HEK293 (cell line): ENCODE data around the gene ACAD8.

Source experiments
- CTCF ChIA-PET: fragments of 350-600 bp; formaldehyde crosslinking; extraction: SDS; loops from one replicate; lab custom pipeline; 2021; ENCODE audit warnings: antibody characterized with exemption; lab: Yijun Ruan, JAX
- POLR2A ChIA-PET: fragments of 300-600 bp; formaldehyde crosslinking; extraction: SDS; loops from one replicate; lab custom pipeline; 2020; ENCODE audit warnings: antibody characterized with exemption, inconsistent platforms; lab: Yijun Ruan, JAX
- H3K27ac ChIP-seq: fragments of 200-500 bp; sonication (Bioruptor generic); 2 replicates; pipeline ENCODE4 v1.5.1; 2014; ENCODE audit warnings: low read depth, low read length, control low read depth, inconsistent platforms; ENCODE audit errors: extremely low read depth
- H3K36me3 ChIP-seq, 2 experiments: fragments of 200-500 bp in 1 of 2; sonication (Bioruptor generic) in 1 of 2; 1 replicate in 1 of 2; 2 replicates in 1 of 2; pipeline ENCODE4 v1.5.1; 2014 to 2017; ENCODE audit warnings: inconsistent platforms in 2 of 2, low read length in 2 of 2; ENCODE audit not compliant: control insufficient read depth in 2 of 2, insufficient read depth in 1 of 2
- H3K4me1 ChIP-seq: fragments of 200-500 bp; sonication (Bioruptor generic); 2 replicates; pipeline ENCODE4 v1.5.1; 2014; ENCODE audit warnings: mild to moderate bottlenecking, low read length, inconsistent platforms; ENCODE audit not compliant: control insufficient read depth, insufficient read depth
- H3K4me3 ChIP-seq: 2 replicates; pipeline ENCODE4 v1.5.1; 2011; ENCODE audit warnings: low read depth, mild to moderate bottlenecking, control low read depth, low read length, moderate library complexity
- H3K9me3 ChIP-seq: fragments of 200-500 bp; sonication (Bioruptor generic); 2 replicates; pipeline ENCODE4 v1.5.1; 2014; ENCODE audit warnings: low read depth, low read length, inconsistent platforms; ENCODE audit not compliant: control insufficient read depth, insufficient read depth
- KLF16 ChIP-seq: fragments of 450-650 bp; formaldehyde crosslinking; IDR thresholded peaks from 2 replicates; pipeline ENCODE4 v1.5.1; 2017; ENCODE audit warnings: missing biosample characterization, missing genetic modification characterization
- KLF7 ChIP-seq: fragments of 450-650 bp; formaldehyde crosslinking; IDR thresholded peaks from 2 replicates; pipeline ENCODE4 v1.5.1; 2016; ENCODE audit warnings: missing biosample characterization, missing genetic modification characterization, borderline replicate concordance
- KLF9 ChIP-seq: fragments of 450-650 bp; formaldehyde crosslinking; IDR thresholded peaks from 2 replicates; pipeline ENCODE4 v1.5.1; 2016; ENCODE audit warnings: missing biosample characterization, missing genetic modification characterization, low read depth
- MYNN ChIP-seq: fragments of 450-650 bp; formaldehyde crosslinking; IDR thresholded peaks from 2 replicates; pipeline ENCODE4 v1.5.1; 2016; ENCODE audit warnings: missing biosample characterization, missing genetic modification characterization, borderline replicate concordance
- MZF1 ChIP-seq: fragments of 450-650 bp; formaldehyde crosslinking; IDR thresholded peaks from 2 replicates; pipeline ENCODE4 v1.5.1; 2017; ENCODE audit warnings: missing biosample characterization, missing genetic modification characterization, borderline replicate concordance
- PRDM6 ChIP-seq: fragments of 450-650 bp; formaldehyde crosslinking; IDR thresholded peaks from 2 replicates; pipeline ENCODE4 v1.5.1; 2017; ENCODE audit warnings: missing biosample characterization, missing genetic modification characterization
- SP2 ChIP-seq: fragments of 450-650 bp; formaldehyde crosslinking; IDR thresholded peaks from 2 replicates; pipeline ENCODE4 v1.5.1; 2016; ENCODE audit warnings: missing biosample characterization, missing genetic modification characterization
- ZNF202 ChIP-seq: fragments of 450-650 bp; formaldehyde crosslinking; IDR thresholded peaks from 2 replicates; pipeline ENCODE4 v1.5.1; 2016; ENCODE audit warnings: missing biosample characterization, missing genetic modification characterization, borderline replicate concordance
- ZNF239 ChIP-seq: fragments of 450-650 bp; formaldehyde crosslinking; IDR thresholded peaks from 2 replicates; pipeline ENCODE4 v1.5.1; 2016; ENCODE audit warnings: missing biosample characterization, missing genetic modification characterization
- ZNF24 ChIP-seq: fragments of 450-650 bp; formaldehyde crosslinking; IDR thresholded peaks from 2 replicates; pipeline ENCODE4 v1.5.1; 2016; ENCODE audit warnings: missing biosample characterization, missing genetic modification characterization
- ZNF366 ChIP-seq: fragments of 450-650 bp; formaldehyde crosslinking; conservative IDR thresholded peaks from 2 replicates; pipeline ENCODE4 v1.5.1; 2016; ENCODE audit warnings: missing biosample characterization, missing genetic modification characterization
- ZNF518A ChIP-seq: fragments of 450-650 bp; formaldehyde crosslinking; conservative IDR thresholded peaks from 2 replicates; pipeline ENCODE4 v1.5.1; 2016; ENCODE audit warnings: low read depth, missing biosample characterization, missing genetic modification characterization
- ZNF530 ChIP-seq: fragments of 450-650 bp; formaldehyde crosslinking; IDR thresholded peaks from 2 replicates; pipeline ENCODE4 v1.5.1; 2016; ENCODE audit warnings: low read depth, missing biosample characterization, missing genetic modification characterization
- ZNF548 ChIP-seq: fragments of 450-650 bp; formaldehyde crosslinking; IDR thresholded peaks from 2 replicates; pipeline ENCODE4 v1.5.1; 2016; ENCODE audit warnings: missing biosample characterization, missing genetic modification characterization
- ZNF580 ChIP-seq: fragments of 450-650 bp; formaldehyde crosslinking; IDR thresholded peaks from 2 replicates; pipeline ENCODE4 v1.5.1; 2016; ENCODE audit warnings: missing biosample characterization, missing genetic modification characterization
- ZNF76 ChIP-seq: fragments of 450-650 bp; formaldehyde crosslinking; IDR thresholded peaks from 2 replicates; pipeline ENCODE4; 2016; ENCODE audit warnings: low read depth, missing biosample characterization, missing genetic modification characterization, borderline replicate concordance
- ZNF791 ChIP-seq: fragments of 450-650 bp; formaldehyde crosslinking; IDR thresholded peaks from 2 replicates; pipeline ENCODE4 v1.5.1; 2016; ENCODE audit warnings: missing biosample characterization, missing genetic modification characterization
- TF ChIP-seq, protein P1 (sequence below): fragments of 450-650 bp; IDR thresholded peaks from 2 replicates; pipeline ENCODE4 v1.5.1; 2018; ENCODE audit warnings: missing biosample characterization, mild to moderate bottlenecking, missing genetic modification characterization
- TF ChIP-seq, protein P2 (sequence below): fragments of 450-650 bp; formaldehyde crosslinking; IDR thresholded peaks from 2 replicates; pipeline ENCODE4 v1.5.1; 2016; ENCODE audit warnings: missing biosample characterization, missing genetic modification characterization
- TF ChIP-seq, protein P3 (sequence below): fragments of 450-650 bp; formaldehyde crosslinking; IDR thresholded peaks from 2 replicates; pipeline ENCODE4 v1.5.1; 2016; ENCODE audit warnings: missing biosample characterization, missing genetic modification characterization
- TF ChIP-seq, protein P4 (sequence below): fragments of 450-650 bp; formaldehyde crosslinking; IDR thresholded peaks from 2 replicates; pipeline ENCODE4 v1.5.1; 2016; ENCODE audit warnings: missing biosample characterization, missing genetic modification characterization

Gene ACAD8

GRCh38 chr11:134253188-134253993 lies at the start of gene ACAD8, which contains the start of gene THYN1:
Gene ACAD8 (plus strand): TSS chr11:134253568. CDS start chr11:134253601, 33 bp downstream.
Gene THYN1 (minus strand): TSS chr11:134253352. CDS start chr11:134252882, 470 bp downstream.
- Histone ChIP-seq H3K9me3 (no peaks in the 10 kb centered on the region), H3K36me3 (peaks cover 0 to 43% of the 10 kb centered on the region in 2 experiments; a peak in 1 of 3 replicates), H3K4me1 (no peaks in the 10 kb centered on the region), H3K27ac (peak within 1 kb of the TSS; percentile 53; the same call in 1 of the 2 replicates), H3K4me3 (peak within 1 kb of the TSS; percentile 79)
- POLR2A ChIA-PET, result interaction anchor here (0.6 to 4.0 kb wide), 9 partner anchors 9 to 116 kb away, joined by 3 to 35 read pairs (median 4); partner anchors contain the start of genes NCAPD3 and VPS26B
- CTCF ChIA-PET, result interaction anchor here (0.7 to 0.8 kb wide), 4 partner anchors 9 to 224 kb away, joined by 3 to 4 read pairs (median 3); no protein-coding TSS in a partner anchor
- peak; percentile 97 for TF ChIP-seq ZNF76 (tag by site-specific recombination)
- TF ChIP-seq SP2 (tag by site-specific recombination), result peak; percentile 72
- TF ChIP-seq ZNF239 (tag by site-specific recombination), result no peak
- TF ChIP-seq KLF7 (tag by site-specific recombination), result peak; percentile 82; the same call in 1 of the 2 replicates
- TF ChIP-seq, protein P1, sequence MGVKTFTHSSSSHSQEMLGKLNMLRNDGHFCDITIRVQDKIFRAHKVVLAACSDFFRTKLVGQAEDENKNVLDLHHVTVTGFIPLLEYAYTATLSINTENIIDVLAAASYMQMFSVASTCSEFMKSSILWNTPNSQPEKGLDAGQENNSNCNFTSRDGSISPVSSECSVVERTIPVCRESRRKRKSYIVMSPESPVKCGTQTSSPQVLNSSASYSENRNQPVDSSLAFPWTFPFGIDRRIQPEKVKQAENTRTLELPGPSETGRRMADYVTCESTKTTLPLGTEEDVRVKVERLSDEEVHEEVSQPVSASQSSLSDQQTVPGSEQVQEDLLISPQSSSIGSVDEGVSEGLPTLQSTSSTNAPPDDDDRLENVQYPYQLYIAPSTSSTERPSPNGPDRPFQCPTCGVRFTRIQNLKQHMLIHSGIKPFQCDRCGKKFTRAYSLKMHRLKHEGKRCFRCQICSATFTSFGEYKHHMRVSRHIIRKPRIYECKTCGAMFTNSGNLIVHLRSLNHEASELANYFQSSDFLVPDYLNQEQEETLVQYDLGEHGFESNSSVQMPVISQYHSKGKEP (tag by site-specific recombination), result peak; percentile 96
- no peak for TF ChIP-seq ZNF24 (tag by site-specific recombination)
- TF ChIP-seq, protein P2, sequence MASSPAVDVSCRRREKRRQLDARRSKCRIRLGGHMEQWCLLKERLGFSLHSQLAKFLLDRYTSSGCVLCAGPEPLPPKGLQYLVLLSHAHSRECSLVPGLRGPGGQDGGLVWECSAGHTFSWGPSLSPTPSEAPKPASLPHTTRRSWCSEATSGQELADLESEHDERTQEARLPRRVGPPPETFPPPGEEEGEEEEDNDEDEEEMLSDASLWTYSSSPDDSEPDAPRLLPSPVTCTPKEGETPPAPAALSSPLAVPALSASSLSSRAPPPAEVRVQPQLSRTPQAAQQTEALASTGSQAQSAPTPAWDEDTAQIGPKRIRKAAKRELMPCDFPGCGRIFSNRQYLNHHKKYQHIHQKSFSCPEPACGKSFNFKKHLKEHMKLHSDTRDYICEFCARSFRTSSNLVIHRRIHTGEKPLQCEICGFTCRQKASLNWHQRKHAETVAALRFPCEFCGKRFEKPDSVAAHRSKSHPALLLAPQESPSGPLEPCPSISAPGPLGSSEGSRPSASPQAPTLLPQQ (tag by site-specific recombination), result no peak
- no peak for TF ChIP-seq ZNF530 (tag by site-specific recombination)
- TF ChIP-seq ZNF518A, result no peak
- no peak for TF ChIP-seq ZNF580 (tag by site-specific recombination)
- TF ChIP-seq ZNF366 (tag by site-specific recombination), result peak; percentile 61
- no peak for TF ChIP-seq MZF1 (tag by site-specific recombination)
- TF ChIP-seq, protein P3, sequence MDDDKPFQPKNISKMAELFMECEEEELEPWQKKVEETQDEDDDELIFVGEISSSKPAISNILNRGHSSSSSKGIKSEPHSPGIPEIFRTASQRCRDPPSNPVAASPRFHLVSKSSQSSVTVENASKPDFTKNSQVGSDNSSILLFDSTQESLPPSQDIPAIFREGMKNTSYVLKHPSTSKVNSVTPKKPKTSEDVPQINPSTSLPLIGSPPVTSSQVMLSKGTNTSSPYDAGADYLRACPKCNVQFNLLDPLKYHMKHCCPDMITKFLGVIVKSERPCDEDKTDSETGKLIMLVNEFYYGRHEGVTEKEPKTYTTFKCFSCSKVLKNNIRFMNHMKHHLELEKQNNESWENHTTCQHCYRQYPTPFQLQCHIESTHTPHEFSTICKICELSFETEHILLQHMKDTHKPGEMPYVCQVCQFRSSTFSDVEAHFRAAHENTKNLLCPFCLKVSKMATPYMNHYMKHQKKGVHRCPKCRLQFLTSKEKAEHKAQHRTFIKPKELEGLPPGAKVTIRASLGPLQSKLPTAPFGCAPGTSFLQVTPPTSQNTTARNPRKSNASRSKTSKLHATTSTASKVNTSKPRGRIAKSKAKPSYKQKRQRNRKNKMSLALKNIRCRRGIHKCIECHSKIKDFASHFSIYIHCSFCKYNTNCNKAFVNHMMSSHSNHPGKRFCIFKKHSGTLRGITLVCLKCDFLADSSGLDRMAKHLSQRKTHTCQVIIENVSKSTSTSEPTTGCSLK (tag by site-specific recombination), result no peak
- TF ChIP-seq KLF16 (tag by site-specific recombination), result peak; percentile 83
- TF ChIP-seq ZNF791 (tag by site-specific recombination), result no peak
- no peak for TF ChIP-seq ZNF202 (tag by site-specific recombination)
- no peak for TF ChIP-seq MYNN (tag by site-specific recombination)
- no peak for TF ChIP-seq PRDM6
- no peak for TF ChIP-seq ZNF548 (tag by site-specific recombination)
- TF ChIP-seq, protein P4, sequence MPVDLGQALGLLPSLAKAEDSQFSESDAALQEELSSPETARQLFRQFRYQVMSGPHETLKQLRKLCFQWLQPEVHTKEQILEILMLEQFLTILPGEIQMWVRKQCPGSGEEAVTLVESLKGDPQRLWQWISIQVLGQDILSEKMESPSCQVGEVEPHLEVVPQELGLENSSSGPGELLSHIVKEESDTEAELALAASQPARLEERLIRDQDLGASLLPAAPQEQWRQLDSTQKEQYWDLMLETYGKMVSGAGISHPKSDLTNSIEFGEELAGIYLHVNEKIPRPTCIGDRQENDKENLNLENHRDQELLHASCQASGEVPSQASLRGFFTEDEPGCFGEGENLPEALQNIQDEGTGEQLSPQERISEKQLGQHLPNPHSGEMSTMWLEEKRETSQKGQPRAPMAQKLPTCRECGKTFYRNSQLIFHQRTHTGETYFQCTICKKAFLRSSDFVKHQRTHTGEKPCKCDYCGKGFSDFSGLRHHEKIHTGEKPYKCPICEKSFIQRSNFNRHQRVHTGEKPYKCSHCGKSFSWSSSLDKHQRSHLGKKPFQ (tag by site-specific recombination), result no peak
- TF ChIP-seq KLF9 (tag by site-specific recombination), result peak; percentile 46; the same call in 1 of the 2 replicates
